ENCODE results near the gene SALL4. TPM values are rescaled to one million over a fixed set of nuclear protein-coding genes. Genes with fewer than 3 reads are reported as not detected.

Gene SALL4
- total and polyA plus RNA-seq, 2 donors (not counting 3 experiments of a cell fraction or from before 2014, with no cell fraction given) = 1.3 to 1.9 TPM

GRCh38 chr20:51757226-51757625 is 45.1 kb downstream of the SALL4 start:
- TF ChIP-seq FOS (IDR thresholded peaks at IDR 0.05; ENCODE audit: borderline replicate concordance, insufficient read depth, low read length) = no peak
- no peak for TF ChIP-seq MYC (IDR thresholded peaks at IDR 0.05; ENCODE audit: low read depth, low read length)
- no peak for TF ChIP-seq EZH2 (IDR thresholded peaks at IDR 0.05; ENCODE audit: borderline replicate concordance, low read depth, low read length, severe bottlenecking)
- no peak for TF ChIP-seq POLR2A (IDR thresholded peaks at IDR 0.05; ENCODE audit: low read depth, low read length)
- TF ChIP-seq JUN (IDR thresholded peaks at IDR 0.05; ENCODE audit: borderline replicate concordance, insufficient read depth, insufficient read length, low read depth) = no peak
- TF ChIP-seq GATA2 (IDR thresholded peaks at IDR 0.05; ENCODE audit: insufficient read depth, insufficient read length, low read depth, low read length) = no peak
- TF ChIP-seq POLR2AphosphoS5 (IDR thresholded peaks at IDR 0.05; ENCODE audit: insufficient read depth, low read depth, low read length) = no peak
- no peak for TF ChIP-seq MAX (IDR thresholded peaks at IDR 0.05; ENCODE audit: insufficient read depth, insufficient read length)
- TF ChIP-seq, protein P1, sequence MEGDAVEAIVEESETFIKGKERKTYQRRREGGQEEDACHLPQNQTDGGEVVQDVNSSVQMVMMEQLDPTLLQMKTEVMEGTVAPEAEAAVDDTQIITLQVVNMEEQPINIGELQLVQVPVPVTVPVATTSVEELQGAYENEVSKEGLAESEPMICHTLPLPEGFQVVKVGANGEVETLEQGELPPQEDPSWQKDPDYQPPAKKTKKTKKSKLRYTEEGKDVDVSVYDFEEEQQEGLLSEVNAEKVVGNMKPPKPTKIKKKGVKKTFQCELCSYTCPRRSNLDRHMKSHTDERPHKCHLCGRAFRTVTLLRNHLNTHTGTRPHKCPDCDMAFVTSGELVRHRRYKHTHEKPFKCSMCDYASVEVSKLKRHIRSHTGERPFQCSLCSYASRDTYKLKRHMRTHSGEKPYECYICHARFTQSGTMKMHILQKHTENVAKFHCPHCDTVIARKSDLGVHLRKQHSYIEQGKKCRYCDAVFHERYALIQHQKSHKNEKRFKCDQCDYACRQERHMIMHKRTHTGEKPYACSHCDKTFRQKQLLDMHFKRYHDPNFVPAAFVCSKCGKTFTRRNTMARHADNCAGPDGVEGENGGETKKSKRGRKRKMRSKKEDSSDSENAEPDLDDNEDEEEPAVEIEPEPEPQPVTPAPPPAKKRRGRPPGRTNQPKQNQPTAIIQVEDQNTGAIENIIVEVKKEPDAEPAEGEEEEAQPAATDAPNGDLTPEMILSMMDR (IDR thresholded peaks at IDR 0.05; ENCODE audit: extremely low read depth in 1 of 2, insufficient read depth in 1 of 2, low read depth in 1 of 2, low read length in 2 of 2) = no peak
- DNase-seq (ENCODE audit: low read depth, low spot score) (no peak), FAIRE-seq (no peak)
- no peaks in the 10 kb centered on the region for H3K9me3 ChIP-seq (replicated peaks; ENCODE audit: control insufficient read depth, insufficient read depth, low read length)
- peaks cover 18% of the 10 kb centered on the region for H3K4me1 ChIP-seq (ENCODE audit: control insufficient read depth, extremely low read depth, insufficient read depth, low read length)
- CTCF ChIA-PET = no interaction called here
- no peaks in the 10 kb centered on the region for H4K20me1 ChIP-seq (replicated peaks; ENCODE audit: control insufficient read depth, extremely low read depth, insufficient read depth, low read length)
- POLR2A ChIA-PET = no interaction called here
- H3K27me3 ChIP-seq (ENCODE audit: control insufficient read depth in 2 of 2, insufficient read depth in 2 of 2, low read length in 2 of 2) = no peaks in the 10 kb centered on the region
- intact Hi-C loops (cut with micrococcal nuclease) (no loop called here), dilution Hi-C loops (cut with MboI; ENCODE audit: extremely low pct_ligation_motif_present, low sequenced_read_pairs) (no loop called here)
- no peak overlapping the region for H3K4me3 ChIP-seq (replicated peaks in 1 of 3; ENCODE audit: insufficient read depth in 1 of 3, low read depth in 1 of 3, low read length in 3 of 3)
- no peak overlapping the region for H3K9ac ChIP-seq (replicated peaks; ENCODE audit: extremely low read depth, insufficient read depth, low read length)
- H3K9me1 ChIP-seq (replicated peaks; ENCODE audit: control insufficient read depth, extremely low read depth, insufficient read depth, low read length) = no peaks in the 10 kb centered on the region
- peaks cover 12% of the 10 kb centered on the region for H3K79me2 ChIP-seq (ENCODE audit: control insufficient read depth, insufficient read depth, low read length)
- H3K27ac ChIP-seq (ENCODE audit: insufficient read depth, low read depth, low read length) = no peak overlapping the region
- no peak overlapping the region for H3K4me2 ChIP-seq (ENCODE audit: insufficient read depth, low read length)
- H2AFZ ChIP-seq (ENCODE audit: low read depth, low read length) = no peak overlapping the region
- BruUV-seq (replicated peaks) = no TSS peak
- no peaks in the 10 kb centered on the region for H3K36me3 ChIP-seq (ENCODE audit: control insufficient read depth in 2 of 2, extremely low read depth in 1 of 2, insufficient read depth in 2 of 2, low read length in 2 of 2)

Measured in endothelial cell of umbilical vein (primary cell).